Stimulated activated CD8-positive, alpha-beta memory T cell treated with anti-CD3 and anti-CD28 coated beads, Interleukin-4, amount 100 ng/mL, for 24 hours (primary cell): ENCODE data around the gene DNAH9.

Experiments
- DNase-seq: peaks from one replicate; pipeline ENCODE4 v3.0.0-alpha.2; 2020; ENCODE audit warnings: low read depth

DNAH9 gene

GRCh38 chr17:11852231-11852630, 254.0 kb downstream of the DNAH9 start:
- DNase-seq = no peak

- no peak for DNase-seq
These were observed 254.6 kb downstream of the DNAH9 start for GRCh38 chr17:11852912-11853311.

GRCh38 chr17:11853321-11854151, 255.3 kb downstream of the DNAH9 start:
- DNase-seq = no peak

- DNase-seq = no peak
These were observed 257.0 kb downstream of the DNAH9 start for GRCh38 chr17:11855306-11855705.

GRCh38 chr17:11857006-11857405, 258.7 kb downstream of the DNAH9 start:
- no peak for DNase-seq

GRCh38 chr17:11869680-11870394, 271.6 kb downstream of the DNAH9 start:
- DNase-seq = no peak

GRCh38 chr17:11871773-11872172, 273.5 kb downstream of the DNAH9 start:
- no peak for DNase-seq

- DNase-seq = no peak
These were observed 276.5 kb downstream of the DNAH9 start for GRCh38 chr17:11874756-11875155.

GRCh38 chr17:11880714-11881113, 282.4 kb downstream of the DNAH9 start:
- no peak for DNase-seq

- no peak for DNase-seq
These were observed 284.4 kb downstream of the DNAH9 start for GRCh38 chr17:11882716-11883115.

- no peak for DNase-seq
These were observed 286.8 kb downstream of the DNAH9 start for GRCh38 chr17:11885051-11885450.

GRCh38 chr17:11889266-11889665, 291.0 kb downstream of the DNAH9 start:
- DNase-seq = no peak

- no peak for DNase-seq
These were observed 295.6 kb downstream of the DNAH9 start for GRCh38 chr17:11893862-11894261.

GRCh38 chr17:11896199-11896598, 297.9 kb downstream of the DNAH9 start:
- DNase-seq = no peak

- no peak for DNase-seq
These were observed 300.4 kb downstream of the DNAH9 start for GRCh38 chr17:11898526-11899235.

GRCh38 chr17:11899537-11899942, 301.3 kb downstream of the DNAH9 start:
- DNase-seq = no peak

GRCh38 chr17:11900041-11900476, 301.8 kb downstream of the DNAH9 start:
- DNase-seq = no peak

- DNase-seq = no peak
These were observed 302.4 kb downstream of the DNAH9 start for GRCh38 chr17:11900655-11901054.

GRCh38 chr17:11901931-11902330, 303.7 kb downstream of the DNAH9 start:
- no peak for DNase-seq

- no peak for DNase-seq
These were observed 310.5 kb downstream of the DNAH9 start for GRCh38 chr17:11908711-11909146.

- DNase-seq = no peak
These were observed 311.1 kb downstream of the DNAH9 start for GRCh38 chr17:11909348-11909747.

- no peak for DNase-seq
These were observed 317.8 kb downstream of the DNAH9 start for GRCh38 chr17:11916091-11916490.

- DNase-seq = no peak
These were observed 319.1 kb downstream of the DNAH9 start for GRCh38 chr17:11917415-11917814.
